MM.1S (cell line): ENCODE data around the gene UBE3A.

Experiments
- CTCF ChIP-seq: fragments of 300-600 bp; sonication (generic); IDR thresholded peaks from 2 replicates; pipeline ENCODE4 v1.5.1; 2016; ENCODE audit warnings: antibody characterized with exemption, low read length, mixed read lengths
- EZH2phosphoT487 ChIP-seq: fragments of 300-600 bp; sonication (generic); IDR thresholded peaks from 2 replicates; pipeline ENCODE4 v1.6.1; 2018; ENCODE audit warnings: antibody characterized with exemption, low read length

GRCh38 chr15:25346371-25346770 lies 92.5 kb downstream of the UBE3A start:
- no peak for TF ChIP-seq CTCF
- TF ChIP-seq EZH2phosphoT487, result no peak
